ENCODE data around the gene SSTR4. TPM values are rescaled to one million over a fixed set of nuclear protein-coding genes. Genes with fewer than 3 reads are reported as not detected.

SSTR4 gene
- total and polyA plus RNA-seq, 2 donors from 2014 or later = not detected

DNA sequence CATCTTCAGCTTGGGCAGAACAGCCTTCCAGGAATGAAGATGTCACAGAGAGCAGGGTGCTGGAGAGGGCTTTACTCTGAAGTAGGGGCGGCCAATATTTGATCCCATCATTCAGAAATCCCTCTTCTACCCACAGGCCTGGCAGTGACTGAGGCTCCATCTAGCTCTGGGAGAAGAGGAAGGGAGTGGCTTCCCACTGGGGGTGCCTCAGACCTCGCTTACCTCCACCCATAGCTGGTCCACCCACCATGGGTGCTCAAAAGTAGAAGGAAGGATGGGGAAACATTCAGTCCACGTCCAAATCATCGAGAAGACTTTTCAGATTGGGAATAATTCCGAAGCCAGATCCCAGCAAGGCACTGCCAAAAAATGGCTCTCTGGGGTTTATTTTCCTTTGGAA, 26.1 kb downstream of the SSTR4 start:
- Histone ChIP-seq H3K27ac (ENCODE audit: low read depth in 2 of 2, low read length in 2 of 2) (peak overlapping the region in 1 of 2 donors; percentile 76), H3K36me3 (ENCODE audit: control insufficient read depth in 2 of 3, insufficient read depth in 3 of 3, low read length in 3 of 3) (no peaks in the 10 kb centered on the region), H3K27me3 (ENCODE audit: control insufficient read depth, insufficient read depth, low read length) (no peaks in the 10 kb centered on the region), H3K4me3 (ENCODE audit: low read length in 3 of 3) (no peak overlapping the region), H3K9me3 (ENCODE audit: control insufficient read depth in 2 of 3, insufficient read depth in 1 of 3, low read length in 3 of 3) (no peaks in the 10 kb centered on the region), H3K9ac (ENCODE audit: low read length in 3 of 3) (no peak overlapping the region), H3K4me1 (ENCODE audit: control insufficient read depth in 2 of 3, insufficient read depth in 2 of 3, low read depth in 1 of 3, low read length in 3 of 3) (peaks cover 0 to 4% (median 0%) of the 10 kb centered on the region in 3 donors)
- FAIRE-seq = no peak
- TF ChIP-seq, protein P1, sequence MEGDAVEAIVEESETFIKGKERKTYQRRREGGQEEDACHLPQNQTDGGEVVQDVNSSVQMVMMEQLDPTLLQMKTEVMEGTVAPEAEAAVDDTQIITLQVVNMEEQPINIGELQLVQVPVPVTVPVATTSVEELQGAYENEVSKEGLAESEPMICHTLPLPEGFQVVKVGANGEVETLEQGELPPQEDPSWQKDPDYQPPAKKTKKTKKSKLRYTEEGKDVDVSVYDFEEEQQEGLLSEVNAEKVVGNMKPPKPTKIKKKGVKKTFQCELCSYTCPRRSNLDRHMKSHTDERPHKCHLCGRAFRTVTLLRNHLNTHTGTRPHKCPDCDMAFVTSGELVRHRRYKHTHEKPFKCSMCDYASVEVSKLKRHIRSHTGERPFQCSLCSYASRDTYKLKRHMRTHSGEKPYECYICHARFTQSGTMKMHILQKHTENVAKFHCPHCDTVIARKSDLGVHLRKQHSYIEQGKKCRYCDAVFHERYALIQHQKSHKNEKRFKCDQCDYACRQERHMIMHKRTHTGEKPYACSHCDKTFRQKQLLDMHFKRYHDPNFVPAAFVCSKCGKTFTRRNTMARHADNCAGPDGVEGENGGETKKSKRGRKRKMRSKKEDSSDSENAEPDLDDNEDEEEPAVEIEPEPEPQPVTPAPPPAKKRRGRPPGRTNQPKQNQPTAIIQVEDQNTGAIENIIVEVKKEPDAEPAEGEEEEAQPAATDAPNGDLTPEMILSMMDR (IDR thresholded peaks at IDR 0.05; ENCODE audit: borderline replicate concordance, extremely low read depth, insufficient read depth) = no peak
- no peak for DNase-seq
- intact Hi-C loops (cut with DNase I) = no loop called here

DNA sequence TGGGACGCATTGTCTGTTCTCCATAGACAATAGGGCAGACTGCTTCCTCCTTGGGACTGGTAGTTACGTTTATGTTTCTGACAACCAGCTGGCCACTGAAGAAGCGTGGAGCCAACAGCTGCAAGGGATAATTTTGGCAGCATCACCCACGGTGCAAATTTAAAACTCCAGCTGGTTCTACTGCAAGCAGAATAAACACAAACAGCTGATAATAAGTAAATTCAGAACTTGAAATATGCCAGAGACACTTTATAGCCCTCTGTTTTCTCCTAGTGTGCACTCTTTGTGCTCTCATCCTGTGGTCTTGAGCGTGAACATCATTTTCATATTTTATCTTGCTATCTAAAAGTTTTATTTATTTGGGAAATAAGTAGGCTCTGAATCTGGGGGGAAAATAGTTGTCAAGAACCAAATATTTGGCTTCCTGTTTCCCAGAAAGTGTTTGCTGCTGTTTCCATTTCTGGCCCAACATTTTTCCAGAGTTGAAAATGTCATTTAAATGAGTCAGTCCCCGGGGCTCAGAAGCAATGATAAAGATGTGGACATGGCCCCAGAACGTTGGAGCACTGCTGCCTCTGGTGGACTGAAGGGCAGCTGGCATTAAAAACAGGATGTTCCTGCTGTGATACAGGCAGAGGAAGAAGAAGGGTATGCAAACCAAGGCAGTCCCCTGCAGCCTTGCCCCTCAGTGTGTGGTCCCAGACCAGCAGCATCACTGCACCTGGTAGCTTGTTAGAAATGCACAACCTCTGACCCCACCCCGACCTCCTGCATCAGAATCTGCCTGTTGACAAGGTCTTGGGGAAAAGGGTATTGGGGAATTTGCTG, 26.8 kb downstream of the SSTR4 start:
- TF ChIP-seq, protein P1 (IDR thresholded peaks at IDR 0.05; ENCODE audit: borderline replicate concordance, extremely low read depth, insufficient read depth) = no peak
- H3K36me3 ChIP-seq (ENCODE audit: control insufficient read depth in 2 of 3, insufficient read depth in 3 of 3, low read length in 3 of 3) = no peaks in the 10 kb centered on the region
- intact Hi-C loops (cut with DNase I) = no loop called here
- peaks cover 0 to 4% (median 0%) of the 10 kb centered on the region in 3 donors for H3K4me1 ChIP-seq (ENCODE audit: control insufficient read depth in 2 of 3, insufficient read depth in 2 of 3, low read depth in 1 of 3, low read length in 3 of 3)
- FAIRE-seq (no peak), DNase-seq (peak in 3 of 5 donors; percentile 42 to 88 (median 63))
- no peaks in the 10 kb centered on the region for H3K9me3 ChIP-seq (ENCODE audit: control insufficient read depth in 2 of 3, insufficient read depth in 1 of 3, low read length in 3 of 3)
- no peak overlapping the region for H3K9ac ChIP-seq (ENCODE audit: low read length in 3 of 3)
- peak overlapping the region in 1 of 2 donors; percentile 76 for H3K27ac ChIP-seq (ENCODE audit: low read depth in 2 of 2, low read length in 2 of 2)
- no peak overlapping the region for H3K4me3 ChIP-seq (ENCODE audit: low read length in 3 of 3)
- H3K27me3 ChIP-seq (ENCODE audit: control insufficient read depth, insufficient read depth, low read length) = no peaks in the 10 kb centered on the region

DNA sequence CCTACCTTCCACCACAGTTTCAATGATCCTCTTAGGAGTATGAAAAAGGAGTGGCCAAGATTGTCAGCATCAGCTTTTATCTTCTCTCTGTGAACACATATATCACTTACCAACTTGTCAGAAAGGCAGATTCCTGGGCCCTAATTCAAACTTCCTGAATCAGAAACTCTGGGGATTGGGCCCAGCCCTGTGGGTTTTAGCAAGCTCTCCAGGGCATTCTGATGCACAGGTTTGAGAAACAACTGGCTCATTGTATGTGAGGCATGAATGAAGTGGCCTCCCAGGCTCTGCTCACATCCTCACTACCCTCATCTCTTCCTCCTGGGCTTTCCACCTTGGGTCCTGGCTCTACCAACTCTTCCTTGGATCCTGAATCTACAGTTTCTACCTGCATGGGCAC, 27.5 kb downstream of the SSTR4 start:
- no peak for DNase-seq
- intact Hi-C loops (cut with DNase I) = no loop called here
- Histone ChIP-seq H3K36me3 (ENCODE audit: control insufficient read depth in 2 of 3, insufficient read depth in 3 of 3, low read length in 3 of 3) (no peaks in the 10 kb centered on the region), H3K4me1 (ENCODE audit: control insufficient read depth in 2 of 3, insufficient read depth in 2 of 3, low read depth in 1 of 3, low read length in 3 of 3) (peaks cover 0 to 4% (median 0%) of the 10 kb centered on the region in 3 donors), H3K4me3 (ENCODE audit: low read length in 3 of 3) (no peak overlapping the region), H3K27ac (ENCODE audit: low read depth in 2 of 2, low read length in 2 of 2) (no peak overlapping the region), H3K9me3 (ENCODE audit: control insufficient read depth in 2 of 3, insufficient read depth in 1 of 3, low read length in 3 of 3) (no peaks in the 10 kb centered on the region), H3K27me3 (ENCODE audit: control insufficient read depth, insufficient read depth, low read length) (no peaks in the 10 kb centered on the region), H3K9ac (ENCODE audit: low read length in 3 of 3) (no peak overlapping the region)
- FAIRE-seq = no peak
- TF ChIP-seq, protein P1 (IDR thresholded peaks at IDR 0.05; ENCODE audit: borderline replicate concordance, extremely low read depth, insufficient read depth) = no peak
